Stimulated activated CD4-positive, alpha-beta T cell treated with anti-CD3 and anti-CD28 coated beads, Interleukin-15, amount 100 ng/mL, for 1 hour (primary cell): ENCODE data around the gene PDGFC.

ENCODE experiments used
- DNase-seq, 2 donors: peaks; one replicate each; pipeline ENCODE4 v3.0.0-alpha.2; 2020; ENCODE audit warnings: low read depth in 1 of 2, low spot score in 1 of 2

Gene PDGFC

GRCh38 chr4:156971676-156972378 is at the start of gene PDGFC:
TSS of gene PDGFC (minus strand) at chr4:156971799. CDS start at chr4:156970903, 896 bp downstream.
- DNase-seq, result no peak

GRCh38 chr4:157020882-157021281 is 49.3 kb upstream of the PDGFC start:
- DNase-seq, result no peak

GRCh38 chr4:157018920-157019490 is 47.4 kb upstream of the PDGFC start:
- DNase-seq, result no peak

GRCh38 chr4:157014621-157015591 is 43.3 kb upstream of the PDGFC start:
- DNase-seq, result no peak

GRCh38 chr4:157013656-157014055 is 42.1 kb upstream of the PDGFC start:
- DNase-seq, result no peak

GRCh38 chr4:157012781-157013180 is 41.2 kb upstream of the PDGFC start:
- no peak for DNase-seq

- no peak for DNase-seq
Observed at GRCh38 chr4:157012296-157012695, 40.7 kb upstream of the PDGFC start.

- no peak for DNase-seq
Observed at GRCh38 chr4:157010630-157011029, 39.0 kb upstream of the PDGFC start.

GRCh38 chr4:157005831-157006230 is 34.2 kb upstream of the PDGFC start:
- DNase-seq, result no peak

GRCh38 chr4:157005193-157005592 is 33.6 kb upstream of the PDGFC start:
- no peak for DNase-seq

GRCh38 chr4:157004279-157005161 is 32.9 kb upstream of the PDGFC start:
- no peak for DNase-seq

- no peak for DNase-seq
Observed at GRCh38 chr4:156999175-156999517, 27.5 kb upstream of the PDGFC start.

GRCh38 chr4:156998500-156999174 is 27.0 kb upstream of the PDGFC start:
- no peak for DNase-seq

GRCh38 chr4:156992943-156993342 is 21.3 kb upstream of the PDGFC start:
- no peak for DNase-seq

- DNase-seq, result no peak
Observed at GRCh38 chr4:156991161-156991560, 19.6 kb upstream of the PDGFC start.

GRCh38 chr4:156983366-156983765 is 11.8 kb upstream of the PDGFC start:
- DNase-seq, result no peak

GRCh38 chr4:156981262-156981769 is 9.7 kb upstream of the PDGFC start:
- DNase-seq, result no peak

- no peak for DNase-seq
Observed at GRCh38 chr4:156977435-156978160, 6.0 kb upstream of the PDGFC start.

- no peak for DNase-seq
Observed at GRCh38 chr4:156976147-156976546, 4.5 kb upstream of the PDGFC start.

- no peak for DNase-seq
Observed at GRCh38 chr4:156975686-156976085, 4.1 kb upstream of the PDGFC start.
